Peyer's patch (tissue), 4 donors: ENCODE measurements around the gene ASPSCR1.

Experiments
- POLR2A ChIP-seq, 2 donors: fragments of 450-650 bp; IDR thresholded peaks; one replicate each; pipeline ENCODE4 v1.5.1; 2017; ENCODE audit warnings: antibody characterized with exemption in 2 of 2, mild to moderate bottlenecking in 2 of 2, moderate library complexity in 2 of 2
- TF ChIP-seq, protein P1 (sequence below), 6 experiments: fragments of 450-650 bp in 4 of 6; fragments of 200-600 bp in 2 of 6; sonication (generic) in 1 of 6; IDR thresholded peaks; one replicate each; pipeline ENCODE4 v1.5.1; 2017 to 2019; ENCODE audit warnings: antibody characterized with exemption in 6 of 6, mild to moderate bottlenecking in 3 of 6, moderate library complexity in 1 of 6

DNA sequence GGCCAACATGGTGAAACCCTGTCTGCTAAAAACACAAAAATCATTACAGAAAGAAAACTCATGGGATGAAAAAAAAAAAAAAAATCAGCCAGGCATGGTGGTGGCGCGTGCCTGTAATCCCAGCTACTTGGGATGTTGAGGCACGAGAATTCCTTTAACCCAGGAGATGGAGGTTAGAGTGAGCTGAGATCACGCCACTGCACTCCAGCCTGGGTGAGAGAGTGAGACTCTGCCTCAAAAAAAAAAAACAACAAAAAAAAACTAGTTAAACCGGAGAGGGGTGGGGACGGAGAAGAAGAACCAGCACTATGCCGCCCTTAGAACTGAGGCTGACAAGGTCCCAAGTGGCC lies 9.1 kb upstream of the ASPSCR1 start:
- TF ChIP-seq, protein P1, sequence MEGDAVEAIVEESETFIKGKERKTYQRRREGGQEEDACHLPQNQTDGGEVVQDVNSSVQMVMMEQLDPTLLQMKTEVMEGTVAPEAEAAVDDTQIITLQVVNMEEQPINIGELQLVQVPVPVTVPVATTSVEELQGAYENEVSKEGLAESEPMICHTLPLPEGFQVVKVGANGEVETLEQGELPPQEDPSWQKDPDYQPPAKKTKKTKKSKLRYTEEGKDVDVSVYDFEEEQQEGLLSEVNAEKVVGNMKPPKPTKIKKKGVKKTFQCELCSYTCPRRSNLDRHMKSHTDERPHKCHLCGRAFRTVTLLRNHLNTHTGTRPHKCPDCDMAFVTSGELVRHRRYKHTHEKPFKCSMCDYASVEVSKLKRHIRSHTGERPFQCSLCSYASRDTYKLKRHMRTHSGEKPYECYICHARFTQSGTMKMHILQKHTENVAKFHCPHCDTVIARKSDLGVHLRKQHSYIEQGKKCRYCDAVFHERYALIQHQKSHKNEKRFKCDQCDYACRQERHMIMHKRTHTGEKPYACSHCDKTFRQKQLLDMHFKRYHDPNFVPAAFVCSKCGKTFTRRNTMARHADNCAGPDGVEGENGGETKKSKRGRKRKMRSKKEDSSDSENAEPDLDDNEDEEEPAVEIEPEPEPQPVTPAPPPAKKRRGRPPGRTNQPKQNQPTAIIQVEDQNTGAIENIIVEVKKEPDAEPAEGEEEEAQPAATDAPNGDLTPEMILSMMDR (IDR thresholded peaks at IDR 0.05) = no peak
- TF ChIP-seq POLR2A (IDR thresholded peaks at IDR 0.05) = no peak
